Naive B cell (primary cell): ENCODE data around the gene MERTK. TPM values are rescaled to one million over a fixed set of nuclear protein-coding genes. Genes with fewer than 3 reads are reported as not detected.
"Not testable (repeated sequence)": the region's sequence is repeated elsewhere in the genome, so short reads cannot be mapped to it uniquely, and the experiment has no call there.

Experiments used
- ATAC-seq, 2 donors: fragments of 150-1000 bp; cut with Tn5 transposase; 2 replicates each; pipeline ENCODE4 v1.10.0; 2021; ENCODE audit warnings: low read depth in 2 of 2, mild to moderate bottlenecking in 2 of 2, moderate library complexity in 2 of 2
- DNase-seq: peaks from one replicate; pipeline ENCODE4 v3.0.0; 2022
- H3K27ac Mint-ChIP-seq, 6 donors: one replicate each; pipeline ENCODE4 v1.8.0; 2020 to 2022; ENCODE audit warnings: mild to moderate bottlenecking in 6 of 6, mixed read lengths in 6 of 6, moderate library complexity in 5 of 6, inconsistent platforms in 2 of 6
- H3K27me3 Mint-ChIP-seq, 3 donors: one replicate each; pipeline ENCODE4 v1.8.0; 2021 to 2022; ENCODE audit warnings: mixed read lengths in 3 of 3, mild to moderate bottlenecking in 1 of 3
- H3K36me3 Mint-ChIP-seq, 2 donors: one replicate each; pipeline ENCODE4 v1.8.0; 2020 to 2022; ENCODE audit warnings: mixed read lengths in 2 of 2, inconsistent platforms in 1 of 2, mild to moderate bottlenecking in 1 of 2
- H3K4me1 Mint-ChIP-seq, 3 donors: one replicate each; pipeline ENCODE4 v1.8.0; 2020 to 2022; ENCODE audit warnings: mixed read lengths in 3 of 3, inconsistent platforms in 1 of 3, mild to moderate bottlenecking in 1 of 3, moderate library complexity in 1 of 3
- H3K4me3 Mint-ChIP-seq, 8 donors: one replicate each; pipeline ENCODE4 v1.8.0; 2020 to 2022; ENCODE audit warnings: mild to moderate bottlenecking in 8 of 8, mixed read lengths in 8 of 8, moderate library complexity in 8 of 8, inconsistent platforms in 2 of 8
- H3K9me3 Mint-ChIP-seq, 7 donors: one replicate each; pipeline ENCODE4 v1.8.0; 2020 to 2022; ENCODE audit warnings: mixed read lengths in 7 of 7, mild to moderate bottlenecking in 5 of 7, inconsistent platforms in 2 of 7, moderate library complexity in 1 of 7
- polyA plus RNA-seq, 6 donors: library from polyadenylated mRNA; unstranded; fragments of 300-500 nt; fragmentation: Illumina TruSeq; gene quantifications; one replicate each; pipeline ENCODE4 v1.2.3, GENCODE V29; 2021; ENCODE audit warnings: low read depth in 6 of 6

Gene MERTK
- polyA plus RNA-seq, 6 donors from 2014 or later: 0.16 TPM; not detected in 5

DNA sequence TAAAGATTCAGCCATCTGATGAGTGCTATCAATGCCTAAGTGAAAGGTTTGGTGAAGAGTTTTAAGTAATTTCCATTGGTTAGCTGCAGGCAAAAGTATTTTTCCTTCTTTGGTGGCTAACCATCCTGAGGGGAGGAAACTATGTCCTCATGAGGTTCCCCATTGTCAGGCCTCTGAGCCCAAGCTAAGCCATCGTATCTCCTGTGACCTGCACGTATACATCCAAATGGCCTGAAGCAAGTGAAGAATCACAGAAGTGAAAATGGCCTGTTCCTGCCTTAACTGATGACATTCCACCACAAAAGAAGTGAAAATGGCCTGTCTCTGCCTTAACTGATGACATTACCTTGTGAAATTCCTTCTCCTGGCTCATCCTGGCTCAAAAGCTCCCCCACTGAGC, 141.7 kb downstream of the MERTK start:
- Mint-ChIP-seq H3K9me3 (peaks cover 4 to 46% (median 14%) of the 10 kb centered on the region in 7 donors), H3K36me3 (peaks cover 5 to 16% of the 10 kb centered on the region in 2 donors), H3K27ac (peak overlapping the region in 1 of 6 donors; percentile 25)
- not testable (repeated sequence) for H3K27me3 Mint-ChIP-seq, H3K4me1 Mint-ChIP-seq, DNase-seq, H3K4me3 Mint-ChIP-seq, ATAC-seq

DNA sequence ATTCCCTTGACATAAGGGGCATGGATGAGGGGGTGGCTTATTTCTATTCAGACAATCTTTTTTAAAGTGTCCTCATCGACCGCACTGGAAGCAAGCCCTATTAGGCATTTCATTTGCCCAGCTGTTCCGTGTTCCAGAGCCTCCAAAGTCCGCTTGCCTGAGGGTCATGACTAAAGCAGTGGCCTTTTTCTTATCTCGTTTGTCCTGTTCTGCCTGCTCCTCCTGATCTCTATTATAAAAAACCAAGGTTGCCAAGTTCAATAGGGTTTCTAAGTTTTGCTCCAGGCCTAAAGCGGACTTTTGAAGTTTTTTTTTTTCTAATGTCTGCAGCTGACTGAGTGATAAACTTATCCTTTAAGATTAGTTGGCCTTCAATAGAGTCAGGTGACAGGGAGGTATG, 143.1 kb downstream of the MERTK start:
- H3K4me1 Mint-ChIP-seq, H3K27ac Mint-ChIP-seq, ATAC-seq, H3K4me3 Mint-ChIP-seq, H3K27me3 Mint-ChIP-seq, DNase-seq: not testable (repeated sequence)
- H3K9me3 Mint-ChIP-seq: peaks cover 9 to 49% (median 12%) of the 10 kb centered on the region in 7 donors
- H3K36me3 Mint-ChIP-seq: peaks cover 8 to 29% of the 10 kb centered on the region in 2 donors

- peaks cover 5 to 23% (median 10%) of the 10 kb centered on the region in 3 donors for H3K27me3 Mint-ChIP-seq
- peaks cover 3 to 15% of the 10 kb centered on the region in 2 donors for H3K36me3 Mint-ChIP-seq
- no peak overlapping the region for H3K4me3 Mint-ChIP-seq
- DNase-seq (no peak), ATAC-seq (no peak)
- peaks cover 3 to 19% (median 13%) of the 10 kb centered on the region in 7 donors for H3K9me3 Mint-ChIP-seq
- peaks cover 0 to 3% (median 0%) of the 10 kb centered on the region in 3 donors for H3K4me1 Mint-ChIP-seq
- H3K27ac Mint-ChIP-seq: no peak overlapping the region
Measured at GRCh38 chr2:112045446-112046014, 147.1 kb downstream of the MERTK start.

GRCh38 chr2:112046231-112046630, 147.8 kb downstream of the MERTK start:
- peaks cover 5 to 23% (median 10%) of the 10 kb centered on the region in 3 donors for H3K27me3 Mint-ChIP-seq
- H3K4me3 Mint-ChIP-seq: peak overlapping the region in 1 of 8 donors; percentile 23
- H3K36me3 Mint-ChIP-seq: peaks cover 3 to 15% of the 10 kb centered on the region in 2 donors
- peaks cover 0 to 3% (median 0%) of the 10 kb centered on the region in 3 donors for H3K4me1 Mint-ChIP-seq
- H3K27ac Mint-ChIP-seq: no peak overlapping the region
- H3K9me3 Mint-ChIP-seq: peaks cover 3 to 19% (median 13%) of the 10 kb centered on the region in 7 donors
- ATAC-seq (no peak), DNase-seq (no peak)

DNA sequence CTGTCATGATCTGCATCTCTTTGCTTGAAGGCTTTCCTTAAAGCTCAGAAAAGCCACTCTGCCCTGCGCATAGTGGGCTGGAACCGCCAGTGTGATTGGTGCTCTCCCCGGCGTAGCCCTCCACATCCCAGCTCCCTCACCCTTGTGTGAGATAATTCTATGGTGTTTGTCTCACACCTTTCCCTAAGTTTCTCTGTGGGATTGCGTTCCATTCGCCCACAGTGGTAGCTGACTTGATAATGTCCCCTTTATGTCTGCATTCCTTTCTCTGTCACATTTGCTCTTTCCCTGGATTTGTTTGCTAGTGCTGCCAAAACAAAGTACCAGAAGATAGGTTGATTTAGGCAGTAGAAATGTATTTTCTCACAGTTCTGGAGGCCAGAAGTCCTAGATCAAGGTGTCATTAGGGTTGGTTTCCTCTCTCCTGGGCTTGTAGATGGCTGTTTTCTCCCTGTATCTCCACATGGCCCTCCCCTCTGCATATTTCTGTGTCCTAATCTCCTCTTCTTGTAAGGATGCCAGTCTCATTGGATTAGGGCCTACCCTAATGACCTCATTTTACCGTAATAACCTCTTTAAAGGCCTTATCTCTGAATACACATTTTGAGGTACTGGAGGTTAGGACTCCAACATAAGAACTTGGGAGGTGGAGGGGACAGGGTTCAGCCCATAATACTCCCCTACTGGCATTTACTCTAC, 149.3 kb downstream of the MERTK start:
- DNase-seq (no peak), ATAC-seq (no peak)
- H3K36me3 Mint-ChIP-seq: peaks cover 3 to 15% of the 10 kb centered on the region in 2 donors
- H3K4me1 Mint-ChIP-seq: peaks cover 0 to 3% (median 0%) of the 10 kb centered on the region in 3 donors
- no peak overlapping the region for H3K27ac Mint-ChIP-seq
- no peak overlapping the region for H3K4me3 Mint-ChIP-seq
- peaks cover 5 to 23% (median 10%) of the 10 kb centered on the region in 3 donors for H3K27me3 Mint-ChIP-seq
- H3K9me3 Mint-ChIP-seq: peaks cover 3 to 19% (median 13%) of the 10 kb centered on the region in 7 donors

DNA sequence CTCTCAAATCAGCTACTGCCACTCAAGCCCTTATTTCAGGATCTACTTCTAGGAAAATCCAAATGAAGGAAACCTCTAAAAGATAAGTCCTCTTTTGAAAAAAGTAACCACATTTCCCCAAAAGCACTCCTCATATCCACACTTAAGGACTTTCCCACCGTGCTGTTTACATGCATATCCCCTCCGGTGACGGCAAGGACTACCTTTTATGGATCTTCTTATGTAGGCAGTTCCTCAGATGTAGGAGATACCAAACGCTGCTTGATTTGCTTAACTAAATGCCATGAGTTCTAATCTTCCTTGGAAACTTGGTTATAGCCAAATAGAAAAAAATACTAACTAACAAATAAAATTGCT, 149.8 kb downstream of the MERTK start:
- Mint-ChIP-seq H3K4me1 (peaks cover under 1 to 4% (median 2%) of the 10 kb centered on the region in 3 donors), H3K9me3 (peaks cover 3 to 19% (median 13%) of the 10 kb centered on the region in 7 donors), H3K27ac (no peak overlapping the region), H3K36me3 (peaks cover 3 to 15% of the 10 kb centered on the region in 2 donors), H3K4me3 (no peak overlapping the region), H3K27me3 (peaks cover 5 to 23% (median 10%) of the 10 kb centered on the region in 3 donors)
- no peak for DNase-seq
- ATAC-seq: no peak

DNA sequence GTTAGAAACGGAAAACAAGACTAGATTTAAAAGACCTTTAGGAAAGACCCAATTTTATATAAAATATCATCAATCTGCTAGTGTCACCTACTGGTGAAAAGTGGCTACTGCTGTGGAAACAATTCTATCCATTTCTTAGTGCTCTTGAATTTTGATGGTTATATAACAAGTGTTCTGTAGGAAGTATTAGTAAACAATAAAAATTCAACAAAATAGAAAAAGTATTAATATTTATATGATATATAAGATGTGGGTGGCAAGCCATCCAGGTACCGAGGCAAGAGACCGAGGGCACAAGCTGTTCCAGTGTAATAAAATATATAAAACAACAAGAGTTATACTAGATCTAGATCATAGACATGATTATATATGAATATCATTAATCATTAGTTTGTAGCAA, 150.5 kb downstream of the MERTK start:
- Mint-ChIP-seq H3K27me3 (peaks cover 5 to 23% (median 10%) of the 10 kb centered on the region in 3 donors), H3K27ac (no peak overlapping the region), H3K36me3 (peaks cover 3 to 15% of the 10 kb centered on the region in 2 donors), H3K4me1 (peaks cover 7 to 8% (median 8%) of the 10 kb centered on the region in 3 donors), H3K9me3 (peaks cover 3 to 19% (median 13%) of the 10 kb centered on the region in 7 donors), H3K4me3 (no peak overlapping the region)
- ATAC-seq (peak; percentile 61 to 75), DNase-seq (peak; percentile 49)

GRCh38 chr2:112050316-112050715, 151.9 kb downstream of the MERTK start:
- ATAC-seq: no peak
- Mint-ChIP-seq H3K27me3 (peaks cover 5 to 23% (median 10%) of the 10 kb centered on the region in 3 donors), H3K4me1 (peaks cover 12 to 13% (median 13%) of the 10 kb centered on the region in 3 donors)

DNA sequence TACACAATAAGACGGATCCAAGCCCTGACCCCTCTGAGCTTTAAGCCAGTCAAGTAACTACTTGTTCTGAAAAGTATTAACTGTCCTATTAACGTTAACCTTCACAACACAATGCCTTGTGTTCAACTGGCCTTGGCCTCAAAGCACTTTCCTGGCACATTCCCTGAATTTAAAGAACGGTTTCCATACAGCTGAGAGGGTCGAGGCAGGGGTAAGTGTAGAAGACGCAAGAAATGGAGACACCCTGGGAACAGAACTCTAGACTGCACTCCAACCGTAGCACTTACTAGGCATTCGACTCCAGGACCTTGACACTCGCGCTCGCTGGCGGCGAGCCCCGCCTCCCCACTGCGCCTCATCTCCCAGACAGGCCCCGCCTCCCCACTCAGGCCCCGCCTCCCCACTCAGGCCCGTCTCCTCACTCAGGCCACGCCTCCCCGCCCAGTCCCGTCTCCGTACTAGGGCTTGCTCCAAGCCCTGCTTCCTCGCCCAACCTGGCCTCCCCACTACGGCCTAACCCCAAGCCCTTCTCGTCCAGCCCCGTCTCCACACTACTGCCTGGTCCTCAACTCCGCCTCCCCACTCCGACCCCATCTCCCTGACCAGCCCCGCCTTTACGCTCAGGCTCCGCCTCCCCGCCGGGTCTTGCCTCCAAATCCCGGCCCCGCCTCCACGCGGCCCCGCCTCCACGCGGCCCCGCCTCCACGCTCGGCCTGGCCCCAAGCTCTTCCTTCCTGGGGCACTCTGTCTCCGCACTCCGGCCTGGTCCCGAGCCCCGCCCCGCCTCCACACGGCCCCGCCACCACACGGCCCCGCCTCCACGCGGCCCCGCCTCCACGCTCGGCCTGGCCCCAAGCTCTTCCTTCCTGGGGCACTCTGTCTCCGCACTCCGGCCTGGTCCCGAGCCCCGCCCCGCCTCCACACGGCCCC, 155.8 kb downstream of the MERTK start:
- H3K4me3 Mint-ChIP-seq: peak overlapping the region; percentile 84 to 99 (median 98)
- peaks cover 39 to 43% (median 40%) of the 10 kb centered on the region in 3 donors for H3K4me1 Mint-ChIP-seq
- peak; percentile 57 to 62 for ATAC-seq
- peak overlapping the region; percentile 87 to 99 (median 98) for H3K27ac Mint-ChIP-seq
- DNase-seq: peak; percentile 98
- H3K9me3 Mint-ChIP-seq: peaks cover 0 to 2% (median 0%) of the 10 kb centered on the region in 7 donors
- peaks cover 0 to 5% (median 0%) of the 10 kb centered on the region in 3 donors for H3K27me3 Mint-ChIP-seq
- peaks cover 0 to 2% of the 10 kb centered on the region in 2 donors for H3K36me3 Mint-ChIP-seq

More at GRCh38 chr2:112050316-112050715, 151.9 kb downstream of the MERTK start:
- Mint-ChIP-seq H3K27ac (no peak overlapping the region), H3K9me3 (peaks cover 1 to 14% (median 8%) of the 10 kb centered on the region in 7 donors), H3K36me3 (peaks cover 2 to 10% of the 10 kb centered on the region in 2 donors), H3K4me3 (no peak overlapping the region)
- DNase-seq: no peak

- ATAC-seq (peak; percentile 67 to 71), DNase-seq (peak; percentile 93)
- Mint-ChIP-seq H3K27ac (peak within 1 kb of the TSS; percentile 87 to 99 (median 98)), H3K27me3 (peaks cover 0 to under 1% (median 0%) of the 10 kb centered on the region in 3 donors), H3K9me3 (peaks cover 0 to 2% (median 0%) of the 10 kb centered on the region in 7 donors), H3K4me1 (peaks cover 39 to 46% (median 43%) of the 10 kb centered on the region in 3 donors), H3K4me3 (peak within 1 kb of the TSS; percentile 84 to 99 (median 98)), H3K36me3 (peaks cover 0 to 4% of the 10 kb centered on the region in 2 donors)
Measured at GRCh38 chr2:112054847-112055729, 156.7 kb downstream of the MERTK start, which contains the start of gene TMEM87B. Gene TMEM87B, plus strand, starts transcription at chr2:112055269. Its CDS starts 323 bp downstream, at chr2:112055592.

- DNase-seq (peak; percentile 47), ATAC-seq (no peak)
- no peaks in the 10 kb centered on the region for H3K27me3 Mint-ChIP-seq
- peaks cover 0 to 2% (median 0%) of the 10 kb centered on the region in 7 donors for H3K9me3 Mint-ChIP-seq
- H3K27ac Mint-ChIP-seq: peak overlapping the region; percentile 78 to 94 (median 90)
- peaks cover under 1 to 4% of the 10 kb centered on the region in 2 donors for H3K36me3 Mint-ChIP-seq
- H3K4me3 Mint-ChIP-seq: peak overlapping the region; percentile 84 to 97 (median 94)
- H3K4me1 Mint-ChIP-seq: peaks cover 39 to 46% (median 43%) of the 10 kb centered on the region in 3 donors
Measured at GRCh38 chr2:112055730-112056625, 157.6 kb downstream of the MERTK start.
